GM12865 (cell line): Measurements from ENCODE around the gene NLRC3.

Experiments
- DNase-seq: peaks from one replicate; pipeline ENCODE4 v3.0.0; 2010; ENCODE audit warnings: low read depth
- H3K4me3 ChIP-seq: 2 replicates; pipeline ENCODE4 v1.5.1; 2011; ENCODE audit warnings: mild to moderate bottlenecking, low read depth, low read length, control low read depth
- TF ChIP-seq, protein P1 (sequence below): IDR thresholded peaks from 2 replicates; pipeline ENCODE4 v1.5.1; 2011; ENCODE audit warnings: low read length, control low read depth, low read depth, inconsistent platforms; ENCODE audit not compliant: insufficient read depth; ENCODE audit errors: missing control alignments

Gene NLRC3

DNA sequence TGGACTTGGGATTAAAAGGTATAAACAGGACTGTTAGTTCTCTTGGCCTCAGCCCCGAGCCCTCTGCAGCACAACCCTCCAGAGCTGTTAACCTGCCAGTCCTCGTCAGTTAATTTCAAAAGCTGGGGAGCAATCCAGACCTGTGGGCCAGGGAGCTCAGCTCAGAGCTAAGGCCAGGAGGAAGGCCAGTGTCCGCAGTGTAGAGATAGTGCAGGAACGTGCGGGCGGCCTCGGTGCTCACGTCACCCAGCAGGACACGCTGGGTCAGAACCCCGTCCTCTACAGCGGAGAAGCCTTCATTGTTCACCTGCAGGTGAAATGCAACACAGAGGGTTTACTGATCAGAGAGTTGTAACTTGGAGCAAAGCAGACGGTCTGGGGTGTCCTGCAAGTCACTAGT is 15.4 kb upstream of the NLRC3 start:
- TF ChIP-seq, protein P1, sequence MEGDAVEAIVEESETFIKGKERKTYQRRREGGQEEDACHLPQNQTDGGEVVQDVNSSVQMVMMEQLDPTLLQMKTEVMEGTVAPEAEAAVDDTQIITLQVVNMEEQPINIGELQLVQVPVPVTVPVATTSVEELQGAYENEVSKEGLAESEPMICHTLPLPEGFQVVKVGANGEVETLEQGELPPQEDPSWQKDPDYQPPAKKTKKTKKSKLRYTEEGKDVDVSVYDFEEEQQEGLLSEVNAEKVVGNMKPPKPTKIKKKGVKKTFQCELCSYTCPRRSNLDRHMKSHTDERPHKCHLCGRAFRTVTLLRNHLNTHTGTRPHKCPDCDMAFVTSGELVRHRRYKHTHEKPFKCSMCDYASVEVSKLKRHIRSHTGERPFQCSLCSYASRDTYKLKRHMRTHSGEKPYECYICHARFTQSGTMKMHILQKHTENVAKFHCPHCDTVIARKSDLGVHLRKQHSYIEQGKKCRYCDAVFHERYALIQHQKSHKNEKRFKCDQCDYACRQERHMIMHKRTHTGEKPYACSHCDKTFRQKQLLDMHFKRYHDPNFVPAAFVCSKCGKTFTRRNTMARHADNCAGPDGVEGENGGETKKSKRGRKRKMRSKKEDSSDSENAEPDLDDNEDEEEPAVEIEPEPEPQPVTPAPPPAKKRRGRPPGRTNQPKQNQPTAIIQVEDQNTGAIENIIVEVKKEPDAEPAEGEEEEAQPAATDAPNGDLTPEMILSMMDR: no peak

DNA sequence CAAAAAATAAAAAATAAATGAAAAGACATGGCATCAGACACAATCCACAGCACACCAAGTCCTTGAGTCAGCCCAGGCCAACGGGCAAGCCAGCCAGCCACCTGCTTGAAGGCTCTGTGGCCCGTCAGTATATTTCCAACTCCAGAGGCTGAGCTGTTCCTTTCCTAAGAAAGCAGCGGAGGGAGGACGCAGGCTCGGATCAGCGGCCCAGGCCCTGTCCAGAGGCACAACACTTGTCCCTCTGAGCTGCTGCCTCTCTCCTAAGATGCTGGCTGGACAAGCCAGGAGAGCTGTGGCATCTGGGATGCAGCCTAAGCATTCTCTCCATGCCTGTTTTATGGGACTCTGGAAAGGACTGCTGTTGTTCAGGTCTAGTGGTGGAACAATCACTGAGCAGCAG is 14.8 kb upstream of the NLRC3 start:
- no peak for DNase-seq
- TF ChIP-seq, protein P1: no peak
- H3K4me3 ChIP-seq: no peak overlapping the region

More for the DNA sequence above, 15.4 kb upstream of the NLRC3 start:
- no peak overlapping the region for H3K4me3 ChIP-seq
- no peak for DNase-seq

DNA sequence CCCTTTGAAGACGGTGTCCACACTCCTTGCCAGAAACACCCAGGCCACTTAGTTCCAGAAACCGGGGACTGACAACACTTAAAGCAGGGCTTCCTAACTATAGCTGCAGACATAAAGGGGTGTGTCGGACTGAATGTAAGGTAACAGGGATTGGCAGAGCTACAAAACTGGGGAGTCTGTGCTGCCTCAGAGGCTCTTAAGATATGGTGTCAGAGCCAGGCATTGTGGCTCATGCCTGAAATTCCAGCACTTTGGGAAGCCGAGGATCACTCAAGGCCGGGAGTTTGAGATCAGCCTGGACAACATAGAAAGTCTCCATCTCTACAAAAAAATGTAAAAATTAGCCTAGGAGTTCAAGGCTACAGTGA is 14.2 kb upstream of the NLRC3 start:
- no peak for DNase-seq
- H3K4me3 ChIP-seq: no peak overlapping the region
- TF ChIP-seq, protein P1: no peak

DNA sequence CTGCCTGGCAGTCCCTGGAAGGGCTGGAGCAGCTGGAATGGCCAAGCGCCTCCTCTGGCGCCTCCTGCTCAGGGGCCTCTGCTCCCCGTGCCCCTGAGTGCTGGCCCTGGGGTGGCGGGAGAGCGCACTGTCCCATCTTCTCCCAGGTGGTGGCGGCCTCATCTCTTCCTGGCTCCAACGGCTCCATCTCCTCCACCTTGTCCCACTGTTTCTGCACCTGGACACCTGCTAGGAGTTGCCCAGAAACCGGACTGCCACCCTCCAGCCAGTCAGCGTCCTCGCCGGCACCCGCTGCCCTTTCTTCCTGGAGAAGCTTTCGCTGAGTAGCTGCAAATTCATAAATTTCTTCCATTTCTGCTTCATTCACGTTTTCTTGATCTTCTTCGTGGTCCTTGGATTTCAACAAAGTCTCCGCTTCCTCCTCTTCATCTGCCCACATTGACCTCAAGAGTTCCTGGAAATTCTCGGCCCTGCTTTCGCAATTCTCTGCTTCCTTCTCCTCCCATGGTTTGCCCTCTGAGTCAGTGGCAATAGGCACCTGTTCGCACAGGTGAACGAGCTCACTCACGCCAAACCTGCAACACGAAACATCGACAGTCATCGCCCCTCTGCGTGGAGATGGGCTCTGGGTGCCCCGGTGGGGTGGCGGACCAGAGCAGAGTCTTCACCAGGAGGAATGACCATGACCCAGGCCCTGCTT is 13.7 kb upstream of the NLRC3 start:
- TF ChIP-seq, protein P1: no peak
- no peak overlapping the region for H3K4me3 ChIP-seq
- DNase-seq: no peak

DNA sequence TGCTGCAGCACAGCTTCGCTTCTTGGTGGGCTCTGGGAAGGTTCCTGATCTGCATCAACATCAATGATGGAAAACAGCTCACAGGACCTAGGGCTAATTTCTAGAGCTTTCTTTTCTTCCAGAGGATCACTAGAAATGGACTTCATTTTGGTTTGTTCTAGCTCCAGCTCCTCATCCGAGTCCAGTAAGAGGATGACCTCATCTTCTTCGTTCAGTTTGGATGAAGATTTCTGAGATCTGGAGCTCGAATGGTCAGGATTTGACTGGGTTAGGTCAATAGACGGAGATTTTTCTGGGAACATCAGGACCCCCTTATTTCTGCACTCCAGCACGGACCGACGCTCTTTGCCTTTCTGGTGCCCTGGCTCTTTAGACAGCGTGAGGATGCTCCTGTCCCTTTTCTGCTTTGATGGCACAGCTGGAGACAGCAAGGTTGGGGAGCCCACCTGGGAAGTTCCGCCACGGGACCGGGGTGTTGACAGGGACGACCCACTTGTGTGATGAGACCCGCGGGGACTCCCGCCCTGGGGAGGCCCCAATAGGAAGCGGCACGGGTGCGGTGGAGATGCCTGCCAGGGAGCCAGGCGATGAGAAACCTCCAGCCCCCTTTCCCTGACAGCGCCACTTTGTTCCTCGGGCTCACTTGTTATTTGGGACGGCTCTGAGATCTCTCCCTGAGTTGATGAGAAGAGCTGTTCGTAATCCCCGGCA is 12.9 kb upstream of the NLRC3 start:
- TF ChIP-seq, protein P1: no peak
- no peak overlapping the region for H3K4me3 ChIP-seq

DNA sequence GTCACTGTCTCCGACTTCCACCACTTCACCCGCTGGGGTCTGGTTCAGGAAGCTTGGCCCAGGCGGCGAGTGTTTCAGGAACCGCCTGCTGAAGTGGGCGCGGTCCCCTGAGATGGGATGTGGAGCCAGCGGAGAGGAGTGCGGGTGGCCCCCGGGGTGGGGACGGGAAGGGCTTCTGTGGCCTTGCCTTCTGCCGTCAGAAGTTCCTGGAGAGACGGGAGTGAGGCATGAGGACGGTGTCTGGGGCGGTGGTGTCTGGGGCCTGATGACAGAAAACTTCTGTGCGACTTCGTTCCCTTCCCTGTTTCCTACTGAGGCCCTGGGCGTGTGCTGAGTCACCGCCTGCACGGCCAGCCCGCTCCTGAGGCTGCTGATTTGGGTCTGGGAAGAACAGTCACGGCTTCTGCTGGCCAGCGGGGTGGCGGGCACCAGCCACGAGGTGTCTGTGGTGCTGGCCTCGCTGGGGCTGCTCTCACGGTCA is 12.3 kb upstream of the NLRC3 start:
- H3K4me3 ChIP-seq: no peak overlapping the region

More for the DNA sequence above, 12.9 kb upstream of the NLRC3 start:
- DNase-seq: no peak

More for the DNA sequence above, 12.3 kb upstream of the NLRC3 start:
- DNase-seq: no peak
- TF ChIP-seq, protein P1: no peak
